GM19455 (cell line): ENCODE measurements around the gene DCTPP1.
A peak's percentile ranks its signal among the peaks of the same experiment; 100 is the strongest.
"Not testable (repeated sequence)": the region's sequence is repeated elsewhere in the genome, so short reads cannot be mapped to it uniquely, and the experiment has no call there.

Experiments used
- ATAC-seq: cut with Tn5 transposase; IDR thresholded peaks from one replicate; pipeline ENCODE4 v1.9.1; 2021; ENCODE audit not compliant: unreplicated experiment

DCTPP1 gene

GRCh38 chr16:30429678-30430427 is at the start of gene DCTPP1:
Gene DCTPP1 (minus strand): TSS chr16:30430030. CDS start chr16:30429980, 50 bp downstream.
- peak; percentile 93 for ATAC-seq

- ATAC-seq, result no peak
Measured at GRCh38 chr16:30478766-30479478, 49.1 kb upstream of the DCTPP1 start.

GRCh38 chr16:30477773-30478172 is 47.9 kb upstream of the DCTPP1 start:
- not testable (repeated sequence) for ATAC-seq

- no peak for ATAC-seq
Measured at GRCh38 chr16:30476991-30477390, 47.2 kb upstream of the DCTPP1 start.

- ATAC-seq, result no peak
Measured at GRCh38 chr16:30474684-30475083, 44.9 kb upstream of the DCTPP1 start.

- no peak for ATAC-seq
Measured at GRCh38 chr16:30474074-30474452, 44.2 kb upstream of the DCTPP1 start.

GRCh38 chr16:30473231-30474073 is 43.6 kb upstream of the DCTPP1 start:
- no peak for ATAC-seq

GRCh38 chr16:30472328-30472942 is 42.6 kb upstream of the DCTPP1 start, which contains the start of gene ITGAL:
Gene ITGAL (plus strand): TSS chr16:30472742. CDS start chr16:30472838, 96 bp downstream.
- no peak for ATAC-seq

GRCh38 chr16:30470632-30470995 is 40.8 kb upstream of the DCTPP1 start:
- ATAC-seq, result peak; percentile 6

GRCh38 chr16:30470170-30470512 is 40.3 kb upstream of the DCTPP1 start:
- no peak for ATAC-seq

GRCh38 chr16:30464078-30464477 is 34.2 kb upstream of the DCTPP1 start:
- ATAC-seq, result no peak

- not testable (repeated sequence) for ATAC-seq
Measured at GRCh38 chr16:30461426-30461825, 31.6 kb upstream of the DCTPP1 start.

- no peak for ATAC-seq
Measured at GRCh38 chr16:30459456-30459855, 29.6 kb upstream of the DCTPP1 start.

GRCh38 chr16:30458561-30459394 is 28.9 kb upstream of the DCTPP1 start:
- peak; percentile 78 for ATAC-seq

- no peak for ATAC-seq
Measured at GRCh38 chr16:30457743-30458560, 28.1 kb upstream of the DCTPP1 start.

GRCh38 chr16:30457256-30457655 is 27.4 kb upstream of the DCTPP1 start:
- ATAC-seq, result no peak

GRCh38 chr16:30456302-30456701 is 26.5 kb upstream of the DCTPP1 start:
- no peak for ATAC-seq

- ATAC-seq, result not testable (repeated sequence)
Measured at GRCh38 chr16:30452709-30453580, 23.1 kb upstream of the DCTPP1 start.

- ATAC-seq, result no peak
Measured at GRCh38 chr16:30449116-30449435, 19.2 kb upstream of the DCTPP1 start.
